PC-3 (cell line): ENCODE results near the gene SP3. TPM values are rescaled to one million over a fixed set of nuclear protein-coding genes. Genes with fewer than 3 reads are reported as not detected.

Experiments used
- ATAC-seq: fragments of 200-7000 bp; cut with Tn5 transposase; 2 replicates; pipeline ENCODE4 v1.9.1; 2020; ENCODE audit warnings: mild to moderate bottlenecking, moderate library complexity
- BruUV-seq: library from RNA; stranded (reverse); fragments of 400-500 nt; replicated peaks from 2 replicates; lab custom pipeline; 2021; lab: Mats Ljungman, UMichigan
- CTCF ChIA-PET: fragments of 300-600 bp; sonication (Branson Sonifier 250); formaldehyde crosslinking; loops from one replicate; lab custom pipeline; 2022; ENCODE audit warnings: antibody characterized with exemption; lab: Charles Lee
- POLR2A ChIA-PET: fragments of 300-600 bp; sonication (Branson Sonifier 250); formaldehyde crosslinking; loops from one replicate; lab custom pipeline; 2022; ENCODE audit warnings: antibody characterized with exemption; ENCODE audit not compliant: unreplicated experiment; lab: Charles Lee
- DNase-seq: peaks from one replicate; pipeline ENCODE4 v3.0.0-alpha.2; 2015
- H2AFZ ChIP-seq: fragments of 300-600 bp; sonication (generic); 2 replicates; pipeline ENCODE4 v1.6.0; 2016; ENCODE audit warnings: antibody characterized with exemption, low read length
- H3F3A ChIP-seq: fragments of 300-600 bp; sonication (generic); one replicate; pipeline ENCODE4 v1.6.0; 2017; ENCODE audit warnings: antibody characterized with exemption, low read length, control low read depth, mild to moderate bottlenecking; ENCODE audit not compliant: unreplicated experiment
- H3K27ac ChIP-seq: fragments of 300-600 bp; sonication (generic); 2 replicates; pipeline ENCODE4 v1.5.1; 2016; ENCODE audit warnings: mild to moderate bottlenecking, low read length
- H3K27me3 ChIP-seq: fragments of 300-600 bp; sonication (generic); 2 replicates; pipeline ENCODE4 v1.6.1; 2016; ENCODE audit warnings: low read length, mixed read lengths
- H3K36me3 ChIP-seq: fragments of 300-600 bp; sonication (generic); 2 replicates; pipeline ENCODE4 v1.6.1; 2016; ENCODE audit warnings: low read depth, mixed run types, low read length, mixed read lengths
- H3K4me1 ChIP-seq: fragments of 300-600 bp; sonication (generic); 2 replicates; pipeline ENCODE4 v1.5.1; 2016; ENCODE audit warnings: low read length; ENCODE audit not compliant: insufficient read depth
- H3K4me2 ChIP-seq: fragments of 300-600 bp; sonication (generic); 2 replicates; pipeline ENCODE4 v1.6.0; 2016; ENCODE audit warnings: low read length
- H3K4me3 ChIP-seq: fragments of 300-600 bp; sonication (generic); 2 replicates; pipeline ENCODE4 v1.5.1; 2016; ENCODE audit warnings: mild to moderate bottlenecking, low read length, mixed read lengths
- H3K79me2 ChIP-seq: fragments of 300-600 bp; sonication (generic); 2 replicates; pipeline ENCODE4 v1.6.1; 2017; ENCODE audit warnings: low read length, mixed read lengths
- H3K9ac ChIP-seq: fragments of 300-600 bp; sonication (generic); 2 replicates; pipeline ENCODE4 v1.6.0; 2016; ENCODE audit warnings: mild to moderate bottlenecking, low read length
- H3K9me2 ChIP-seq: fragments of 300-600 bp; sonication (generic); replicated peaks from 2 replicates; pipeline ENCODE4 v1.6.1; 2016; ENCODE audit warnings: mixed run types, low read length, mixed read lengths
- H3K9me3 ChIP-seq: fragments of 300-600 bp; sonication (generic); 2 replicates; pipeline ENCODE4 v1.6.1; 2016; ENCODE audit warnings: low read length, mixed read lengths
- H4K20me1 ChIP-seq: fragments of 300-600 bp; sonication (generic); 2 replicates; pipeline ENCODE4 v1.6.1; 2016; ENCODE audit warnings: low read length, mixed read lengths
- EZH2 ChIP-seq: fragments of 300-600 bp; sonication (generic); IDR thresholded peaks from one replicate; pipeline ENCODE4 v1.6.1; 2017; ENCODE audit warnings: antibody characterized with exemption, mild to moderate bottlenecking, low read length; ENCODE audit not compliant: unreplicated experiment
- EZH2phosphoT487 ChIP-seq: fragments of 300-600 bp; sonication (generic); IDR thresholded peaks from 2 replicates; pipeline ENCODE4 v1.6.1; 2018; ENCODE audit warnings: mild to moderate bottlenecking, antibody characterized with exemption, low read length, borderline replicate concordance
- intact Hi-C: fragments of 100-400 bp; cut with micrococcal nuclease; formaldehyde crosslinking; loops from 2 replicates; pipeline ENCODE4 v1.9.0; 2023
- total RNA-seq: library from RNA; depleted of rRNA; stranded (reverse); fragments of >200 nt; gene quantifications from 2 replicates; pipeline ENCODE4 v1.2.3, GENCODE V29; 2014
- TF ChIP-seq, protein P1 (sequence below): fragments of 300-600 bp; sonication (generic); conservative IDR thresholded peaks from 2 replicates; pipeline ENCODE4 v1.5.1; 2017; ENCODE audit warnings: antibody characterized with exemption, low read depth, mild to moderate bottlenecking, low read length

SP3 gene
- total RNA-seq, 1 experiment from 2014 or later = 117 TPM

DNA sequence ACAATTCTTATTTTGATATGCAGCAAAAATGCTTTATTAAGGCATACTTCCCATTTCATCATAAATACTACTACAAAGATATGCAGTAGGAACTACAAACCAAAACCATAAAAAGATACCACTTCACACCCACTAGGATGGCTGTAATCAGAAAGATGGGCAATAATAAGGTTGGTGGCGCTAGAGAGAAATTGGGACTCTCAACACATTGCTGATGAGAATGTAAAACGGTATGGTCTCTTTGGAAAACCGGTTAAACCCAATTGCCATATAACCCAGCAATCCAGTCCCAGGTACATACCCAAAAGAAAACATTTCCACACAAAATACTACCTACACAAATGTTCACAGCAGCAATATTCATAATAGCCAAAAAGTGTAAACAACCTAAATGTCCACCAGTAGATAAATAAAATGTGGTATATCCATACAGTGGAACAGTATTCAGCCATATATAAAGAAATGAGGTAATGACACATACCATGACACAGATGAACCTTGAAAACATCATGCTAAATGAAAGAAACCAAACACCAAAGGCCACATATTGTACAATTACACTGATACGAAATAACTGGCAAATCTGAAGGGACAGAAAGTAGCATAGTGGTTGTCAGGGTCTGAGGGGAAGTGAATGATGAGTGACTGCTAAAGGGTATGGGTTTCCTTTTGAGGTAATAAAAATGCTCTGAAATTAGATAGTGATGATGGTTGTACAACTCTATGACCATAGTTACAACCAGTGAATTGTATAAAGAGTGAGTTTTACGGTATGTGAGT lies 12.7 kb downstream of the SP3 start:
- H3K27ac ChIP-seq = no peak overlapping the region
- peaks cover 100% of the 10 kb centered on the region for H3K79me2 ChIP-seq
- no peak for DNase-seq
- peaks cover 66% of the 10 kb centered on the region for H4K20me1 ChIP-seq
- ChIA-PET CTCF (no interaction called here), POLR2A (no interaction called here)
- H3K9me3 ChIP-seq = no peaks in the 10 kb centered on the region
- H3K27me3 ChIP-seq = no peaks in the 10 kb centered on the region
- H3K4me2 ChIP-seq = no peak overlapping the region
- no peak overlapping the region for H3K9ac ChIP-seq
- BruUV-seq = no TSS peak
- no peaks in the 10 kb centered on the region for H3K9me2 ChIP-seq
- intact Hi-C loops = no loop called here
- no peak overlapping the region for H2AFZ ChIP-seq
- no peak; the same call in 1 of the 2 replicates for ATAC-seq
- H3F3A ChIP-seq = no peaks in the 10 kb centered on the region
- H3K4me1 ChIP-seq = peaks cover 12% of the 10 kb centered on the region
- TF ChIP-seq EZH2phosphoT487 = no peak
- TF ChIP-seq, protein P1, sequence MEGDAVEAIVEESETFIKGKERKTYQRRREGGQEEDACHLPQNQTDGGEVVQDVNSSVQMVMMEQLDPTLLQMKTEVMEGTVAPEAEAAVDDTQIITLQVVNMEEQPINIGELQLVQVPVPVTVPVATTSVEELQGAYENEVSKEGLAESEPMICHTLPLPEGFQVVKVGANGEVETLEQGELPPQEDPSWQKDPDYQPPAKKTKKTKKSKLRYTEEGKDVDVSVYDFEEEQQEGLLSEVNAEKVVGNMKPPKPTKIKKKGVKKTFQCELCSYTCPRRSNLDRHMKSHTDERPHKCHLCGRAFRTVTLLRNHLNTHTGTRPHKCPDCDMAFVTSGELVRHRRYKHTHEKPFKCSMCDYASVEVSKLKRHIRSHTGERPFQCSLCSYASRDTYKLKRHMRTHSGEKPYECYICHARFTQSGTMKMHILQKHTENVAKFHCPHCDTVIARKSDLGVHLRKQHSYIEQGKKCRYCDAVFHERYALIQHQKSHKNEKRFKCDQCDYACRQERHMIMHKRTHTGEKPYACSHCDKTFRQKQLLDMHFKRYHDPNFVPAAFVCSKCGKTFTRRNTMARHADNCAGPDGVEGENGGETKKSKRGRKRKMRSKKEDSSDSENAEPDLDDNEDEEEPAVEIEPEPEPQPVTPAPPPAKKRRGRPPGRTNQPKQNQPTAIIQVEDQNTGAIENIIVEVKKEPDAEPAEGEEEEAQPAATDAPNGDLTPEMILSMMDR = peak; percentile 37; the same call in 1 of the 2 replicates
- no peak for TF ChIP-seq EZH2
- H3K4me3 ChIP-seq = no peak overlapping the region
- H3K36me3 ChIP-seq = peaks cover 45% of the 10 kb centered on the region

DNA sequence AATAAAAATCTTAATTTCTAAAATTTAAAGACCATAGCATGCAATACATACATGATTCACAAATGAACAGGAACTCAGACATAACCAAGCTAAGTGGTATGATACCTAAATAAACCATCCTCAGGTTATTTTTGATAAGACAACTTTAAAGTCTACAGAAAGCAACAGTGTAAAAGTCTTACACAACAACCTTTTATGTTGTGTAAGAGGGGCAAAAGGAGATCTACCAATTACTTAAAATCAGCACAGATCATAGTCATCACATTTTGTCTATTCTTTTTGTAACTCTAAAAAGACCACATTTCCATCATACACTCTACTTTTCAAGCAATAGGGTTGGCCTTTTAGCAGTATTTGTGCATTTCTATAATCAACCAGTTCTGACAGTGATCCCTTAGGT lies 16.3 kb downstream of the SP3 start:
- peaks cover 20% of the 10 kb centered on the region for H3K36me3 ChIP-seq
- no peaks in the 10 kb centered on the region for H3K27me3 ChIP-seq
- CTCF ChIA-PET = interaction anchor here (0.6 kb wide), 1 partner anchor 449 kb away, joined by 3 read pairs; no protein-coding TSS in a partner anchor
- peaks cover 42% of the 10 kb centered on the region; the same call in 1 of the 2 replicates for H4K20me1 ChIP-seq
- no peak for ATAC-seq
- no peak overlapping the region for H2AFZ ChIP-seq
- H3K4me2 ChIP-seq = no peak overlapping the region
- BruUV-seq = no TSS peak
- H3K27ac ChIP-seq = no peak overlapping the region
- DNase-seq = no peak
- intact Hi-C loops = no loop called here
- no peaks in the 10 kb centered on the region for H3F3A ChIP-seq
- no peaks in the 10 kb centered on the region for H3K9me3 ChIP-seq
- no peak overlapping the region for H3K4me3 ChIP-seq
- H3K4me1 ChIP-seq = peaks cover 10% of the 10 kb centered on the region
- no peak overlapping the region for H3K9ac ChIP-seq
- POLR2A ChIA-PET = no interaction called here
- H3K79me2 ChIP-seq = peaks cover 100% of the 10 kb centered on the region
- no peaks in the 10 kb centered on the region for H3K9me2 ChIP-seq
- TF ChIP-seq EZH2 = no peak
- TF ChIP-seq, protein P1 = no peak
- no peak for TF ChIP-seq EZH2phosphoT487

DNA sequence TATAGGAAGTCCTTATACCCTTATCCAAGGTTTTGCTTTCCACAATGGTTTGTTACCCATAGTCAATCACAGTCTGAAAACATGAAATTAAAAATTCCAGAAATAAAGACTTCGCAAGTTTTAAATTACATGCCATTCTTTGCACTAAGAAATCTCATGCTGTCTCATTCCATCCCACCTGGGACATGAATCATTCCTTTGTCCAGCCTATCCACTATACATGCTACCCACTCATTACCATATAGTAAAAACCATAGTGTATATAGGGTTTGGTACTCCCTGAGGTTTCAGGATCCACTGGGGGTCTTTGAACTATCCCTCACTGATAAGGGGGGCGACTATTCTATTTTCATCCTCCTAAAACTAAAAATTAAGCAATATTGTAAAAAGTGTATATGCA lies 17.0 kb downstream of the SP3 start:
- DNase-seq (no peak), ATAC-seq (no peak)
- Histone ChIP-seq H3F3A (no peaks in the 10 kb centered on the region), H2AFZ (no peak overlapping the region), H3K9me2 (no peaks in the 10 kb centered on the region), H3K4me1 (peaks cover 16% of the 10 kb centered on the region), H4K20me1 (peaks cover 46% of the 10 kb centered on the region), H3K36me3 (peaks cover 17% of the 10 kb centered on the region), H3K9me3 (no peaks in the 10 kb centered on the region), H3K27ac (no peak overlapping the region), H3K4me3 (no peak overlapping the region), H3K79me2 (peaks cover 100% of the 10 kb centered on the region), H3K4me2 (no peak overlapping the region), H3K9ac (no peak overlapping the region), H3K27me3 (no peaks in the 10 kb centered on the region)
- POLR2A ChIA-PET = no interaction called here
- CTCF ChIA-PET = no interaction called here
- no TSS peak for BruUV-seq
- TF ChIP-seq EZH2 (no peak), EZH2phosphoT487 (no peak)
- TF ChIP-seq, protein P1 = no peak
- intact Hi-C loops = no loop called here
